ENCODE results near the gene IMMT. TPM values are rescaled to one million over a fixed set of nuclear protein-coding genes. Genes with fewer than 3 reads are reported as not detected.

The IMMT gene
- polyA plus RNA-seq, 1 donor from 2014 or later, result 53.7 TPM

DNA sequence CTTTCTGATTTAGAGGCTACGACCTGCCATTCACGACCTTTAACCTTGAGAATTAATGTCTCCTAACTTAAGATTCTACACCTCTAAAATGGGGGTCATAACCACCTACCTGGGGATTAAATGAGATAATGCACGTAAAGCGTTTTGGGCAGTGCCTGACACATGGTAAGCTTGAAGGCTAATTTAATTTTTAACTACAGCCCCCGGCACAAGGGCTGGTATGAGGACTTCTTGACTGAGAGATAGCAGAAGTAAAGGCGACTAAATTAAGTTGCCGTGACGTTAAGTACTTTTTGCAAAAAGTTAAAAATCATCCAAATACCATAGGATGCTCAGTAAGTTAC, 4.5 kb upstream of the IMMT start:
- no peaks in the 10 kb centered on the region for H3K9me3 Mint-ChIP-seq
- peaks cover 30 to 41% (median 34%) of the 10 kb centered on the region in 3 donors for H3K4me1 Mint-ChIP-seq
- no peaks in the 10 kb centered on the region for H3K27me3 Mint-ChIP-seq
- H3K27ac Mint-ChIP-seq, result peak overlapping the region; percentile 46 to 95 (median 94)
- peak overlapping the region; percentile 91 to 100 (median 97) for H3K4me3 Mint-ChIP-seq
- H3K36me3 Mint-ChIP-seq, result peaks cover 3% of the 10 kb centered on the region

GRCh38 chr2:86195808-86196387, 636 bp upstream of the IMMT start:
- Mint-ChIP-seq H3K4me1 (peaks cover 32 to 43% (median 34%) of the 10 kb centered on the region in 3 donors), H3K27me3 (no peaks in the 10 kb centered on the region), H3K27ac (peak overlapping the region; percentile 86 to 98 (median 92)), H3K9me3 (no peaks in the 10 kb centered on the region), H3K36me3 (no peaks in the 10 kb centered on the region), H3K4me3 (peak overlapping the region; percentile 88 to 99 (median 96))

GRCh38 chr2:86194751-86195054, 559 bp downstream of the IMMT start:
- Mint-ChIP-seq H3K4me1 (peaks cover 29 to 44% (median 37%) of the 10 kb centered on the region in 3 donors), H3K27me3 (no peaks in the 10 kb centered on the region), H3K4me3 (peak overlapping the region; percentile 88 to 99 (median 96)), H3K9me3 (no peaks in the 10 kb centered on the region), H3K36me3 (no peaks in the 10 kb centered on the region), H3K27ac (peak overlapping the region; percentile 86 to 98 (median 92))

DNA sequence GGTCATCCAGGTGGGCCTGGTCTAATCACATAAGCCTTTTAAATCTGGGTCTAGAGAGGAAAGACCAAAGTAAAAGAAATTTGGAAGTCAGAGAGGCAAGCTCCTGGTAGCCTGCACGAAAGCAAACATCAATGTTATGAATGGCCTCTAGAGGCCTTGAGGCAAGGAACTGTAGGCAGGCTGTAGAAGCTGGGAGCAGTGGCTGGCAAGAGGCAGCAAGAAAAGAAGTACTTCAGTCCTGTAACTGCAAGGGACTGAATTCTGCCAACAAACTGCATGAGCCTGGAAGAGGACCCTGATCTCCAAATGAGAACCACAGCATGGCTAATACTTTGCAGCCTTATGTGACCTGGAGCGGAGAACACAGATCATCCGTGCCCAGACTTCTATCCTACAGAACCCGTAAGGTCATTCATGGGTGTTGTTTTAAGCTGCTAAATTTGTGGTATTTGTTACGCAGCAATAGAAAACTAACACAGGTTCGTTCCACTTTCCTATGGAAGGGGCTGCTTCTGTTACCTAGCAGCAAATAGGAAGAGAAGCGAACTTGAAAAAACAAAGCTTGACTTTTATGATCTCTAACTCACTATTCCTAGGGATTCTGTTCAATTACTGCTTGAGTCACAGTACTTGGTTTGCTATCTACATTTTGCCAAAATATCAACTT, 1.2 kb downstream of the IMMT start:
- H3K9me3 Mint-ChIP-seq, result no peaks in the 10 kb centered on the region

DNA sequence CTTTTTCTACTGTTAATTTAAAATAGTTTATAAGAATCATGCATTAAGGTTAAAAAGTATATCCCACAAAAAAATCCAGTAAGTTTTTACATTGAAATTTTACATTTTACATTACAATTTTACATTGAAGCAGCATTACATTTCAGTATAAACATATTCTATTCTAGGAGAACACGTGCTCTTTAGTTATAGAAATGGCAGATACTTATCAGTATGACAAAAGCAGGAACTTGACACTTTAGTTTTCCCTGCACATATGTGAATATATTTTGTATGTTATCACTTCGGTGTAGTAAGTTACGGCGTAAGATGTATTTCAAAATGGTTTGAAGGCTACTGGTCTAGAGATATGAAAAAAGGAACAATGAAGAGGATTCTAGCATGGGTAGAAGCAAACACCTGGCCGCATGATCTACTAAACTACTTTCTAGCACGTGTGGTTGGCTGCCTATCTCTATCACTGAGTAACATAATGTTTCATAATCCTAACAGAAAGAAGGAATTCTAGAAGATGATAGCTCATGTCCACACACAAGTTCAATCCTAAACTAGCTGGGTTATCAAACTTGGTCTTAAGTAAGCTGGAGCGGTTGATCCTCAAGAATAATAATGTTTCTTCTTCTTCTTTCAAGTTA, 5.4 kb downstream of the IMMT start:
- H3K36me3 Mint-ChIP-seq, result no peaks in the 10 kb centered on the region
- H3K9me3 Mint-ChIP-seq, result no peaks in the 10 kb centered on the region
- H3K4me3 Mint-ChIP-seq, result peak overlapping the region in 2 of 4 donors; percentile 10 to 52
- peaks cover 51 to 54% (median 54%) of the 10 kb centered on the region in 3 donors for H3K4me1 Mint-ChIP-seq
- H3K27me3 Mint-ChIP-seq, result no peaks in the 10 kb centered on the region
- H3K27ac Mint-ChIP-seq, result peak overlapping the region in 1 of 3 donors; percentile 67

More for the DNA sequence above, 1.2 kb downstream of the IMMT start:
- H3K27me3 Mint-ChIP-seq, result no peaks in the 10 kb centered on the region
- peak overlapping the region; percentile 88 to 99 (median 96) for H3K4me3 Mint-ChIP-seq
- H3K36me3 Mint-ChIP-seq, result no peaks in the 10 kb centered on the region
- H3K27ac Mint-ChIP-seq, result peak overlapping the region; percentile 57 to 98 (median 86)
- peaks cover 29 to 39% (median 37%) of the 10 kb centered on the region in 3 donors for H3K4me1 Mint-ChIP-seq

- peaks cover 41 to 50% (median 47%) of the 10 kb centered on the region in 3 donors for H3K4me1 Mint-ChIP-seq
- H3K27ac Mint-ChIP-seq, result peak overlapping the region; percentile 4 to 80 (median 68)
- H3K36me3 Mint-ChIP-seq, result no peaks in the 10 kb centered on the region
- no peaks in the 10 kb centered on the region for H3K9me3 Mint-ChIP-seq
- H3K4me3 Mint-ChIP-seq, result peak overlapping the region in 1 of 4 donors; percentile 59
- no peaks in the 10 kb centered on the region for H3K27me3 Mint-ChIP-seq
Observed at GRCh38 chr2:86186431-86186830, 8.8 kb downstream of the IMMT start.

GRCh38 chr2:86185517-86186212, 9.6 kb downstream of the IMMT start:
- H3K27ac Mint-ChIP-seq, result peak overlapping the region; percentile 79 to 91 (median 80)

GRCh38 chr2:86176597-86176996, 18.7 kb downstream of the IMMT start:
- no peak overlapping the region for H3K27ac Mint-ChIP-seq
- H3K9me3 Mint-ChIP-seq, result no peaks in the 10 kb centered on the region
- H3K4me1 Mint-ChIP-seq, result peaks cover 16 to 31% (median 24%) of the 10 kb centered on the region in 3 donors
- no peak overlapping the region for H3K4me3 Mint-ChIP-seq
- H3K27me3 Mint-ChIP-seq, result no peaks in the 10 kb centered on the region
- peaks cover 4% of the 10 kb centered on the region for H3K36me3 Mint-ChIP-seq

More at GRCh38 chr2:86185517-86186212, 9.6 kb downstream of the IMMT start:
- no peaks in the 10 kb centered on the region for H3K9me3 Mint-ChIP-seq
- H3K36me3 Mint-ChIP-seq, result no peaks in the 10 kb centered on the region
- H3K4me3 Mint-ChIP-seq, result peak overlapping the region; percentile 45 to 60 (median 54)
- no peaks in the 10 kb centered on the region for H3K27me3 Mint-ChIP-seq
- peaks cover 41 to 50% (median 45%) of the 10 kb centered on the region in 3 donors for H3K4me1 Mint-ChIP-seq

DNA sequence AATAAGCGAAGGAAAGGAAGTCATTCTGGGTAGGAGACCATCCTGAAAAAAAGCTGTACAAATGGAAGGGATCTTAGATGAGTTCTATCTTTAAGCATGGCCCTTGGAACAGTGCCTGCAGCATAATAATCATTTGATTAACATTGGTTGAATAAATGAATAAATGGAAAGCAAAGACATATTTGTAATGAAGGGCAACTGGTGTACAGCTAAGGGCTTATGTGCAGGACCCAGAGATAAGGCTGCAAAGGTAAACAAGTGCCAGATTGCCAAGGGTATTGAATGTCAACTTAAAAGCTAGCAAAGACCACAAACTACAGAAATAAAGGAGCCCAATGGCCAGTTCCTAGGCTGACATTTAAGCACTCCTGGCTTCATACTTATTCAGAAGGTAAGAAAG, 19.4 kb downstream of the IMMT start:
- peaks cover 4% of the 10 kb centered on the region for H3K36me3 Mint-ChIP-seq
- peaks cover 16 to 31% (median 24%) of the 10 kb centered on the region in 3 donors for H3K4me1 Mint-ChIP-seq
- H3K4me3 Mint-ChIP-seq, result no peak overlapping the region
- no peaks in the 10 kb centered on the region for H3K9me3 Mint-ChIP-seq
- no peaks in the 10 kb centered on the region for H3K27me3 Mint-ChIP-seq
- no peak overlapping the region for H3K27ac Mint-ChIP-seq

GRCh38 chr2:86174445-86174844, 20.8 kb downstream of the IMMT start:
- peaks cover 16 to 31% (median 24%) of the 10 kb centered on the region in 3 donors for H3K4me1 Mint-ChIP-seq
- H3K9me3 Mint-ChIP-seq, result no peaks in the 10 kb centered on the region
- H3K36me3 Mint-ChIP-seq, result peaks cover 6% of the 10 kb centered on the region
- H3K27ac Mint-ChIP-seq, result no peak overlapping the region
- peak overlapping the region in 2 of 4 donors; percentile 24 to 41 for H3K4me3 Mint-ChIP-seq
- no peaks in the 10 kb centered on the region for H3K27me3 Mint-ChIP-seq

DNA sequence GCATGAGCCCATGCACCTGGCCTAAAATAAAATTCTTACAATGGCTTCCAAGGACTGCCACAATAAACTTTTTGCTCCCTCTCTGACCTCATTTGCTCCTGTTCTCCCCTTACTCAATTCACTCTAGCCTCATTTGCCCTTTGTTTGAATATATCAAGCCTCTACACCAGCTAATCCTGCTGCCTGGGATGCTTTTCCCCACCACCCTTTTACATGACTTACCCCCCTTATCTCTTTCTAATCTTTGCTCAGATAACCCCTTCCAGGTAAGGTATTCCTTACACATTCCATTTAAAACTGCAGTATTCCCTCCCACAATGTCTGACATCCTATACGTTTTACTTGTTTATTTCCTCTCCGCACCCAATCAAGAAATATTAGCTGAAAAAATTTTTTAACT, 22.7 kb downstream of the IMMT start:
- Mint-ChIP-seq H3K4me3 (no peak overlapping the region), H3K9me3 (no peaks in the 10 kb centered on the region), H3K36me3 (peaks cover 12% of the 10 kb centered on the region), H3K4me1 (peaks cover 16 to 31% (median 21%) of the 10 kb centered on the region in 3 donors), H3K27ac (no peak overlapping the region), H3K27me3 (no peaks in the 10 kb centered on the region)

DNA sequence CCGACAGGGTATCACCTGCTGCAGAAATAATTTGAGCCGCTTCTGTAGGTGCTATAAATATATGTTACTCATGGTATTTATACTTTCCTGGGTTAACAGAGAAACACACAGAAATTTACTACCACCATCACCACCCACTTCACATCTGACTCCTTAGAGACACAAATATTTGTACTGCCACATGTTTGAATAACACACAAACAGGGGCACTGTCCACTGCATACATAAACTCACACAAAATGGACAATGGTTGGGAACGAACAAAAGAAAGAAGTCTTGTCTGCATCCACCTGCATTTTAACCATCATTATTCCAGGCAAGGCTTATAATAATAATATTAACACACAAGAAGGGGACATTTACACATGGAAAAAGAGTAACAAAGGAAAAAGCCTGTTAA, 24.0 kb downstream of the IMMT start:
- Mint-ChIP-seq H3K27me3 (no peaks in the 10 kb centered on the region), H3K36me3 (peaks cover 12% of the 10 kb centered on the region), H3K4me1 (peaks cover 13 to 29% (median 19%) of the 10 kb centered on the region in 3 donors), H3K4me3 (no peak overlapping the region), H3K9me3 (no peaks in the 10 kb centered on the region), H3K27ac (no peak overlapping the region)

DNA sequence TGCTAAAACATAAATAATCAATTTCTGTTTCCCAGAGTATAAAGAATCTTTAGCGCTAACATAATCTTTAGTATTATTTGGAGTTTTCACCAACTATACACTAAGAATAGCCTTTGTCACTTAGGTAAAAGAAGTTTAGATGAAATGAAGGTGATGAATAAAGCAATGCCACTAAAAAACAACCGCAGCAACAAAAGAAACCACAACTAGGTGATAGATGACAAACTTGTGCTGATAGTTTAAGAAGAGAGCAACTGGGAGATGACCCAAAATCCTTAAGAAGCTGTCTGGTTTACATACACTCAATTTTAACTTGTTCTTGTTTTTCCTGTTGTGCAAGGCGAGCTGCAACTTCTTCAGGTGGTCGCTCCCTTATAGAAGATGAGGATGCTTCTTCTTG, 24.8 kb downstream of the IMMT start:
- H3K27me3 Mint-ChIP-seq, result no peaks in the 10 kb centered on the region
- H3K4me1 Mint-ChIP-seq, result peaks cover 11 to 20% (median 12%) of the 10 kb centered on the region in 3 donors
- no peak overlapping the region for H3K27ac Mint-ChIP-seq
- no peaks in the 10 kb centered on the region for H3K9me3 Mint-ChIP-seq
- peaks cover 12% of the 10 kb centered on the region for H3K36me3 Mint-ChIP-seq
- H3K4me3 Mint-ChIP-seq, result no peak overlapping the region

- H3K4me3 Mint-ChIP-seq, result no peak overlapping the region
- no peaks in the 10 kb centered on the region for H3K9me3 Mint-ChIP-seq
- H3K36me3 Mint-ChIP-seq, result peaks cover 5% of the 10 kb centered on the region
- no peak overlapping the region for H3K27ac Mint-ChIP-seq
- no peaks in the 10 kb centered on the region for H3K27me3 Mint-ChIP-seq
- H3K4me1 Mint-ChIP-seq, result no peaks in the 10 kb centered on the region
Observed at GRCh38 chr2:86160156-86160952, 34.9 kb downstream of the IMMT start.
